Stimulated activated CD4-positive, alpha-beta T cell treated with anti-CD3 and anti-CD28 coated beads, Interleukin-12 subunit alpha, Interleukin-12 subunit beta, amount 100 ng/mL, for 48 hours (primary cell): ENCODE results near the gene OR52E8.

Experiments used
- DNase-seq, 3 donors: peaks; one replicate each; pipeline ENCODE4 v3.0.0-alpha.2; 2020; ENCODE audit warnings: low read depth in 2 of 3, low spot score in 1 of 3

The OR52E8 gene

GRCh38 chr11:5857590-5857989, at the start of gene OR52E8:
TSS of gene OR52E8 (minus strand) at chr11:5857690. CDS start at chr11:5857690, 0 bp downstream.
- no peak for DNase-seq

GRCh38 chr11:5899534-5899933, 42.0 kb upstream of the OR52E8 start:
- DNase-seq: no peak

GRCh38 chr11:5892908-5893307, 35.4 kb upstream of the OR52E8 start, which contains the start of gene OR52E5:
TSS of gene OR52E5 (plus strand) at chr11:5893208. CDS start at chr11:5900777, 7,569 bp downstream.
- DNase-seq: no peak

- no peak for DNase-seq
Observed at GRCh38 chr11:5891216-5891800, 33.8 kb upstream of the OR52E8 start.

- DNase-seq: no peak
Observed at GRCh38 chr11:5887661-5888060, 30.2 kb upstream of the OR52E8 start.

GRCh38 chr11:5887172-5887571, 29.7 kb upstream of the OR52E8 start:
- no peak for DNase-seq

- DNase-seq: no peak
Observed at GRCh38 chr11:5881756-5882155, 24.3 kb upstream of the OR52E8 start.

GRCh38 chr11:5880329-5880728, 22.8 kb upstream of the OR52E8 start, which contains the start of gene OR52E4:
TSS of gene OR52E4 (plus strand) at chr11:5880629. CDS start at chr11:5884293, 3,664 bp downstream.
- no peak for DNase-seq

- no peak for DNase-seq
Observed at GRCh38 chr11:5878564-5878963, 21.1 kb upstream of the OR52E8 start.

- no peak for DNase-seq
Observed at GRCh38 chr11:5865826-5866225, 8.3 kb upstream of the OR52E8 start.

GRCh38 chr11:5851002-5851401, 6.5 kb downstream of the OR52E8 start:
- no peak for DNase-seq

- no peak for DNase-seq
Observed at GRCh38 chr11:5847711-5848110, 9.8 kb downstream of the OR52E8 start.

- no peak for DNase-seq
Observed at GRCh38 chr11:5846701-5847100, 10.8 kb downstream of the OR52E8 start.

- DNase-seq: no peak
Observed at GRCh38 chr11:5841797-5842196, 15.7 kb downstream of the OR52E8 start, which contains the start of gene OR52E6. TSS of gene OR52E6 (minus strand) at chr11:5841897. CDS start at chr11:5841897, 0 bp downstream.

- DNase-seq: no peak
Observed at GRCh38 chr11:5837695-5838094, 19.8 kb downstream of the OR52E8 start.

- no peak for DNase-seq
Observed at GRCh38 chr11:5833446-5833845, 24.0 kb downstream of the OR52E8 start.

GRCh38 chr11:5831196-5831829, 26.2 kb downstream of the OR52E8 start:
- no peak for DNase-seq

GRCh38 chr11:5818245-5818886, 39.1 kb downstream of the OR52E8 start:
- no peak for DNase-seq

GRCh38 chr11:5815534-5815933, 42.0 kb downstream of the OR52E8 start:
- no peak for DNase-seq

- DNase-seq: no peak
Observed at GRCh38 chr11:5809905-5810795, 47.3 kb downstream of the OR52E8 start.

GRCh38 chr11:5809122-5809519, 48.4 kb downstream of the OR52E8 start:
- DNase-seq: no peak
